Renal cortex interstitium (tissue), 15 donors: ENCODE data around the gene SPEN. TPM values are rescaled to one million over a fixed set of nuclear protein-coding genes. Genes with fewer than 3 reads are reported as not detected.
A peak's percentile ranks its signal among the peaks of the same experiment; 100 is the strongest.
"Not testable (repeated sequence)": the region's sequence is repeated elsewhere in the genome, so short reads cannot be mapped to it uniquely, and the experiment has no call there.

ENCODE experiments used
- DNase-seq, 11 donors: peaks; one replicate each; pipeline ENCODE4 v3.0.0-alpha.2; 2013; ENCODE audit warnings: low read depth in 9 of 11, low spot score in 4 of 11; ENCODE audit errors: extremely low read depth in 1 of 11
- long read RNA-seq, 16 experiments: transcript quantifications; one replicate each; lab custom pipeline, GENCODE V29; 2026
- polyA plus RNA-seq, 3 donors: library from polyadenylated mRNA; unstranded; fragments of 120-200 nt; gene quantifications; one replicate each; pipeline ENCODE4 v1.2.1, GENCODE V29; 2013; ENCODE audit not compliant: insufficient read length in 3 of 3

The SPEN gene
- 10 to 100 TPM; 57.2 to 64.4 (median 61.7) TPM for polyA plus RNA-seq
- long read RNA-seq, donor 1, partial matches to known transcripts: 7 of 8 reads
- long read RNA-seq, donor 1, other reads (novel, unspliced or antisense): 0 of 8 reads
- long read RNA-seq, donor 2, partial matches to known transcripts: 33 of 37 reads
- long read RNA-seq, donor 2, other reads (novel, unspliced or antisense): 0 of 37 reads
- long read RNA-seq, donor 3, partial matches to known transcripts: 20 of 22 reads
- long read RNA-seq, donor 3, other reads (novel, unspliced or antisense): 0 of 22 reads
- long read RNA-seq, donor 4, partial matches to known transcripts: 7 of 14 reads
- long read RNA-seq, donor 4, other reads (novel, unspliced or antisense): 0 of 14 reads
- long read RNA-seq, donor 5: 0 reads
- long read RNA-seq, donor 6, transcript SPEN-205 (2 exons, 543 nt): major isoform, 7 of 87 reads
- long read RNA-seq, donor 6, partial matches to known transcripts: 77 of 87 reads
- long read RNA-seq, donor 6, other reads (novel, unspliced or antisense): 0 of 87 reads
- long read RNA-seq, donor 7, partial matches to known transcripts: 7 of 10 reads
- long read RNA-seq, donor 7, other reads (novel, unspliced or antisense): 0 of 10 reads
- long read RNA-seq, donor 8, partial matches to known transcripts: 73 of 80 reads
- long read RNA-seq, donor 8, other reads (novel, unspliced or antisense): 0 of 80 reads
- long read RNA-seq, donor 9, partial matches to known transcripts: 6 of 9 reads
- long read RNA-seq, donor 9, other reads (novel, unspliced or antisense): 0 of 9 reads
- long read RNA-seq, donor 10, partial matches to known transcripts: 6 of 10 reads
- long read RNA-seq, donor 10, other reads (novel, unspliced or antisense): 0 of 10 reads
- long read RNA-seq, donor 11, partial matches to known transcripts: 13 of 17 reads
- long read RNA-seq, donor 11, other reads (novel, unspliced or antisense): 0 of 17 reads
- long read RNA-seq, donor 12, partial matches to known transcripts: 0 of 2 reads
- long read RNA-seq, donor 12, other reads (novel, unspliced or antisense): 0 of 2 reads
- long read RNA-seq, donor 13, partial matches to known transcripts: 8 of 11 reads
- long read RNA-seq, donor 13, other reads (novel, unspliced or antisense): 0 of 11 reads
- long read RNA-seq, donor 14, partial matches to known transcripts: 0 of 1 reads
- long read RNA-seq, donor 14, other reads (novel, unspliced or antisense): 0 of 1 reads
- long read RNA-seq, donor 15, partial matches to known transcripts: 5 of 7 reads
- long read RNA-seq, donor 15, other reads (novel, unspliced or antisense): 0 of 7 reads
- long read RNA-seq, donor 16, transcript SPEN-205 (2 exons, 543 nt): minor isoform, 8 of 84 reads
- long read RNA-seq, donor 16, transcript SPEN-204 (2 exons, 1,404 nt): major isoform, 16 of 84 reads
- long read RNA-seq, donor 16, partial matches to known transcripts: 55 of 84 reads
- long read RNA-seq, donor 16, other reads (novel, unspliced or antisense): 5 of 84 reads

- DNase-seq: peak; percentile 94 to 99 (median 96)
Observed at GRCh38 chr1:15847100-15847892, at the start of gene SPEN. Gene SPEN (plus strand): TSS chr1:15847707. CDS start chr1:15848068, 361 bp downstream.

DNA sequence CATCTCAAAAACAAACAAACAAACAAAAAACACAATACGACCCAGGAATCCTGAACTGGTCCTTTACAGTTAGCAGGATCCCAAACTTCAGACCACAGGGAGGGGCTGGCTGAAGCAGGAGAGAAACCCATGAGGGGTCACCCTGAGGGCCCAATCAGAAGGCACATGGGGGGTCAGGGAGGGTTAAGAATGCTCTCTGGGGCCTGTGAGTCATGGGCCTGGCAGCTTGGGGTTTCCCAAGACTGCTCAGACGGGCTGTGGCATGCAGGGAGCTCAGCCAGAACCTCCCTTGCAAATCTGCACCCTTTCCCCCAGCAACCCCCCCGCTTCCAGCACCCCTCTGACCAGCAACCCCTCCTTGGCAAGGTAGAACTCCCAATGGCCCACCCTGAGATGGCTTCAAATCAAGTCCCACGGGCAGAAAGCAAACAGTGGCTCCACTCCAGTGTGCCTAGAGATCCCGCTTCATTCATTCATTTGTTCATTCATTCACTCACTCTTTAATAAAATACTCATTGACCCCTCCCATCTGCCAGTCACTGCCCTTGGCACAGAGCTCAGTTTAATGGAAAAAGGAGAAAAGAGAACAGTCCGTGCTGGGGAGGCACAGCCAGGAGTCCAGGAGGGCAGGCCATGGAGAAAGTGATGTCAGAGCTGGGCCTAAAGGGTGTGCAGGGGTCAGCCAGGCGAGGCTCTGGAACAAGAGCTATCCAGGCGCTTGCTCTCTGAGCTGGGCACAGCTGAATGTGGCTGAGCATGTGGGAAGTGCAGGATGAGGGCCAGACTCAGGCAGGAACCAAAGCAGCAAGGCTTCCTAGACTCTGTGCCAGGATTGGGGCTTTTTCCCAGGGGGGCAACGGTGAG lies 48.3 kb upstream of the SPEN start:
- no peak for DNase-seq

DNA sequence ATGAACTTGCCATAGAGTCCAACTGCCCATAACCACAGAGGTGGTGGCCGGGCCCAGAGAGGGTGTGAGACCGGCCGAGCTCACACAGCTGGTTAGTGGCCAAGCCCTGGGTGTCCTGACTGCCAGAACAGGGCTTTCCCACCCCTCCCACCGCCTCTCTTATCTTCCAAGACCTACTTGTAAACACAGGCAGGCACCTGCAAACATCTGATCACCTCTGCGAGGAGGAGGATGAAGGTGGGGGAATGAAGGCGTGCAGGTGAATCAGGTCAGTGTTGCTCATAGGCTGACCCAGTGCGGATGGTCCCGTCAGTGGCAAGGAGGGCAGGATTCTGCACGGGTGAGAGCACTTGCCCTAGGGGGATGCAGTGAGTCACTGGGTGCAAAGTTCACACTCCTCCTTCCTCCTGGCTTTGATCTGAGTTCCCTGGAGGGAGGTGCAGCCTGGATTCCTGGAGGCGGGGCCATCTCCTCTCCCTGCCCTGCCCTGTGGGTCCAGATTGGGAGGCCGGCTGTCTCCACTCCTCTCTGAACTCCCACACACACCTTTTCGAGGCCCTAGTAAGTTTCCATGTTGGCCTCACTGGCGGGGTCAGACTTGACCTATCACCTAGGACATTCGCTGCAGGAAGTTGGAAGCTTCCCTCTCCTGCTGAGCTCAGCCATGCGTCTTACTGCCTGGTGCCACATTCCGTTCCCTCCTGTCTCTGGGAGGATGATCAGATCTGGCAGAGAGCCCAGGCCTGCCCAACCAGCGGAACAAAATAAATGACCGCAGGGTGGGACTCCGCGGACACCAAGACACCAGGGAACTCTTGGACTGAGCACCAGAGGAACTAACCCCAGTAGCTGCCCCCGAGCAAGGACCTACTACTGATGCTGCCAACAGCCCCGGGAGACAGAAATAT lies 47.3 kb upstream of the SPEN start:
- peak; percentile 50 to 77 (median 61) for DNase-seq

DNA sequence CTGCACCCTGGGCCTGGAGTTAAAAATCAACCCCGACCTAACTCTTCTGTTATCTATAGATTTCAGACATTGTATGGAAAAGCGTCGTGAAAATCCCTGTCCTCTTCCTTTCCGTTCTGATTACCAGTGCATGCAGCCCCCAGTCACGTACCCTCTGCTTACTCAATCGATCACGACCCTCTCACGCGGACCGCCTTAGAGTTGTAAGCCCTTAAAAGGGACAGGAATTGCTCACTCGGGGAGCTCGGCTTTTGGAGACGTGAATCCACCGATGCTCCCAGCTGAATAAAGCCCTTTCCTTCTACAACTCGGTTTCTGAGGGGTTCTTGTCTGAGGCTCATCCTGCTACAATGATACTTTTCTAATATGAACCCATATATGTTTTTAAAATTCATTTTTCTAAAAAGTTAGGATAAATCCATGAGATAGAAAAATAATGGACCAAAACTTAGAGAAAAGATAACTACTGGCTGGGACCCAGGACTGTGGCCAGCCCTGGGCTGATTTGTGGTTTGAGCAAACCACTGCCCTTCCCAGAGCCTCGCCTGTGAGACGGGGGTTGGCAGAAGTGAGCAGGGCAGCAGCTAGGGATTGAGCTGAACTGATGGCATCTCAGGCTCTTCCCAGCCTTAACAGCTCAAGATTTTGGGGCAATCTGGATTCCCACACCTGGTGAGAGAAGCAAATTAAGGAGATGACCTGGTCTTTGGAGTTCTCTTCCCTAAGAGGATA lies 45.1 kb upstream of the SPEN start:
- no peak for DNase-seq

- DNase-seq: no peak
Observed at GRCh38 chr1:15803380-15803779, 44.1 kb upstream of the SPEN start.

DNA sequence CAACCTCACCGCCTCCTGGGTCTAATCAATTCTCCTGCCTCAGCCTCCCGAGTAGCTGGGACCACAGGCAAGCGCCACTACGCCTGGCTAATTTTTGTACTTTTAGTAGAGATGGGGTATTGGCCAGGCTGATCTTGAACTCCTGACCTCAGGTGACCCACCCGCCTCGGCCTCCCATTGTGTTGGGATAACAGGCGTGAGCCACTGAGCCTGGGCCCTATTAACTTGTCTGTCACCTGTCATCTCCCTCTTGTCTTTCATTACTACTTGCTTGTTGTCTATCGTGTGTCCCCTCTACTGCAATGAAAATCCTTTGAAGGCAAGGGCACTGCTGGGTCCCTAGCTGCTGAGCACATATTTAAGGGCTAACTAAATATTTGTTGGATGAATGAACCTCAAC lies 43.4 kb upstream of the SPEN start:
- DNase-seq: no peak

GRCh38 chr1:15807121-15807520 lies 40.4 kb upstream of the SPEN start:
- DNase-seq: no peak

- not testable (repeated sequence) for DNase-seq
Observed at GRCh38 chr1:15807549-15807948, 40.0 kb upstream of the SPEN start, which contains the start of gene UQCRHL. Gene UQCRHL (minus strand): TSS chr1:15807649. CDS start chr1:15807649, 0 bp downstream.

GRCh38 chr1:15808955-15809354 lies 38.6 kb upstream of the SPEN start:
- DNase-seq: no peak

DNA sequence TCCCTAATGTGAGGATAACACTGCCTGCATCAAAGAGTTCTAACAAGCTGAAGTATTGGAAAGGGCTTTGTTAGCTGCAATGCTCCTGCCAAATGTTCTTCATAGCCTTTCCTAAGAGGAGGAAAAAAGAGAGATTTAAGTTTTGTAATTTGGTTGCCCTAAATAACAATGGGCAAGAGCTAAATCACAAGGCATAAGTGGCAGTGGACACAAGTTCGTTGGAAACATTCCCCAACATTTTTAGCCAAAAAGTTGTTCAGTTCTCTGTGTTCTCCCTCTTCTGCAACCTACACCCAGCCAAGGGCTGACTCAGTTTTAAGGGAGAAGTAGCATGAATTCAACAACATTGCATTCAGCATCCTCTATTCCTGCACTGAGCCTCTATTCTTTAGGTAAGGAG lies 37.4 kb upstream of the SPEN start:
- DNase-seq: no peak

DNA sequence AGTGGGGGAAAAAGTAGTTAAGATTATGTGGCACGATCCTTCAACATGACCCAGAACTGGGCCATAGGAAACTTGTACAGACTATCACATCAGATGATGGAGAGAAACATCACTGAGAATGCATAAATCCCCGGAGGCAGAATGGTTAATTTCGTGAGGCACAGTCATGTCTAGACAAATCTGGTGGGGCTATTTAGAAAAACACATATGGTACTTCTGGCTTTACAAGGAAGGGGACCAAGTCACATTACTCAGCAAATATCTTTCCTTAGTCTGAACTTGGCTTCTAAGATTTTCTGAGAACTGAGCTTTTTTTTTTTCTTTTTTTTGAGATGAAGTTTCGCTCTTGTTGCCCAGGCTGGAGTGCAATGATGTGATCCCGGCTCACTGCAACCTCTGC lies 30.8 kb upstream of the SPEN start:
- DNase-seq: no peak

GRCh38 chr1:15820478-15820877 lies 27.0 kb upstream of the SPEN start:
- no peak for DNase-seq

DNA sequence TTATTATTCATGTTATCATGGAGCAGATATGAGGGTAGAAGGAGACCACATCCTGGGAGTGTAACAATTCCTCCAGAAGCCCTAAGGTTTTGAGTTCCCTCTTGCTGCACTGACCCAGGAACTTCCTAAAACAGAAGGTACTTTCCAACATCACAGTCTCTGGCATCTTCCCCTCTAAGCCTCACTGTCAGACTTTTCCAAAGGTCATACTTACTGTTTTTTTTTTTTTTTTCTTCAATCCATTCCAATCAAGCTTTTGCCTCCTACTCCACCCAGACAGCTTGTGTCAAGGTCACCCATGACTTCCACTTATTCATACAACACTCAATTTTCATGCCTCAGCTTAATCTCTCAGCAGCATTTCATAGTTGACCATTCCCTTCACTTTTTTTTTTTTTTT lies 21.7 kb upstream of the SPEN start:
- no peak for DNase-seq

DNA sequence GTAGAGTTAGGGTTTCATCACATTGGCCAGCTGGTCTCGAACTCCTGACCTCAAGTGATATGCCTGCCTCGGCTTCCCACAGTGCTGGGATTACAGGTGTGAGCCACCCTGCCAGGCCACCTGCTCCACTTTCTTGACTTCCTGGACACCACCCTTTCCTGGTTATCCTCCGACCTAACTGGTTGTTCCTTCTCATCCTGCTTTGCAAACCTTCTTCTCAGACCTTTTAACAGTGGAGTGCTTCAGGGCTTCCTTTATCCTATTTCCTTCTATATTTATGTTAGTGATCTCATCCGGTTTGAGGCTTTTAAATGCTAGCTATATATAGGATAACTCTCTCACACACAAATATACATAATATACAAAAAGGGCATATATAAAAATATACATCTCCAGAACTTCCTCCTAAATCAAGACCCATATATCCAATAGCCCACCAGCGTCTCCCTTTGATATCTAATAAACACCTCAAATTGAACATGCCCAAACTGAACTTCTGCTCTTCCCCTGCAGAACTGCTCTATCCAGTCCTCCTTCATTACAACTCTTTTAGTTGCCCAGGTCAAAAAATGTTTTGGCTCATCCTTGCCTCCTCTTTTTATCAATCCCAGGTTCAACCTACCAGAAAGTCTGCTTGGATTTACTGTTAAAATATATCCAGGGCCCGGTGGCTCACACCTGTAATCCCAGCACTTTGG lies 20.5 kb upstream of the SPEN start:
- no peak for DNase-seq

DNA sequence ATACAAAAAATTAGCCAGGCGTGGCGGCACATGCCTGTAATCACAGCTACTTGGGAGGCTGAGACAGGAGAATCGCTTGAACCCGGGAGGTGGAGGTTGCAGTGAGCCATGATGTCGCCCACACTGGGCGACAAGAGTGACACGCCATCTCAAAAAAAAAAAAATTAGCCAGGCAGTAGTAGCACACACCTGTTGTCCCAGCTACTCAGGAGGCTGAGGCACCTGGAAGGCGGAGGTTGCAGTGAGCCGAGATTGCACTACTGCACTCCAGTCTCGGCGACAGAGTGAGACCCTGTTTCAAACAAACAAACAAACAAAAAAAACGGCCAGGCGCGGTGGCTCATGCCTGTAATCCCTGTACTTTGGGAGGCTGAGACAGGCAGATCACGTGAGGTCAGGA lies 19.9 kb upstream of the SPEN start:
- not testable (repeated sequence) for DNase-seq
